Stimulated activated CD8-positive, alpha-beta memory T cell treated with anti-CD3 and anti-CD28 coated beads, Interleukin-15, amount 100 ng/mL, for 48 hours (primary cell): Measurements from ENCODE around the gene PGAP3.

ENCODE experiments used
- DNase-seq, 2 donors: peaks; one replicate each; pipeline ENCODE4 v3.0.0-alpha.2; 2020; ENCODE audit warnings: low read depth in 2 of 2

PGAP3 gene

DNA sequence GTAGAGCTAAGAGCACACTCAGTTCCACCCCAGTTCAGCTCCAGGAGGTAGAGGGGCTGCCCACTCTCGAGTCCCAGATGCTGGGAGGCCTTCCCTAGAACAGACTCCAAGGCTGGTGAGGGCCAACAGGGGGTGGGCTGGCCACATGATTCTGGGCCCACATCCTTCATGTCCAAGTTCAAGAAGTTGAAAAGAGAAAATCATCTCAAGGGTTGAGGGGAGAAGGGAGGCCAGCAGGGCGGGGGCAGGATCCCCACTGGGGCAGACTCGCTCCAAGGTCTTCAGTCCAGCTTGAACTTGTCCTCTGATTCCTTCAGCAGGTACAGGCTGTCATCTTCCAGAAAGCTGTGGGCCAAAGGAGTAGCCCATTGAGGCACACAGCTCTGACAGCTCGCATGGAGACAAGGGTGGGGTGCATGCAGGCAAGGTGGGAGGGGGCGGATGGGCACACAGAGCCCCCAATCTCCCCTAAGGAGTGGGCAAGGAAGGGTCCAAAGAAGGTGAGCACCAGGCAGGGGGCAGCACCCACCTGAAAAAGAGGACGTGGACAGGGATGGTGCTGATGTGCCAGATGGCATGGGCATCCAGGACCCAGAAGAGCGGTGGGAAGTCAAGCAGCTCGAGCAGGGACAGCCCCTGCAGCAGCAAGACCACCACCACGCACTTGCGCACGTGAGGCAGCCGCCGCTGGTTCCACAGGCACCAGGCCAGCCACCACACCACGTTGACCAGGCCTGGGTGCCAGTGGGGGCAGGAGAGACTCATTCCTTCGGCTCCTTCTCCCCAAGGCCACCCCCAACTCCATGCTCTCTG is 15.1 kb downstream of the PGAP3 start:
- DNase-seq = no peak

GRCh38 chr17:39671651-39672521 is 16.0 kb downstream of the PGAP3 start:
- DNase-seq = no peak

- DNase-seq = no peak
These were observed 17.1 kb downstream of the PGAP3 start for GRCh38 chr17:39670746-39671145.

- no peak for DNase-seq
These were observed 17.7 kb downstream of the PGAP3 start for GRCh38 chr17:39669897-39670735.

DNA sequence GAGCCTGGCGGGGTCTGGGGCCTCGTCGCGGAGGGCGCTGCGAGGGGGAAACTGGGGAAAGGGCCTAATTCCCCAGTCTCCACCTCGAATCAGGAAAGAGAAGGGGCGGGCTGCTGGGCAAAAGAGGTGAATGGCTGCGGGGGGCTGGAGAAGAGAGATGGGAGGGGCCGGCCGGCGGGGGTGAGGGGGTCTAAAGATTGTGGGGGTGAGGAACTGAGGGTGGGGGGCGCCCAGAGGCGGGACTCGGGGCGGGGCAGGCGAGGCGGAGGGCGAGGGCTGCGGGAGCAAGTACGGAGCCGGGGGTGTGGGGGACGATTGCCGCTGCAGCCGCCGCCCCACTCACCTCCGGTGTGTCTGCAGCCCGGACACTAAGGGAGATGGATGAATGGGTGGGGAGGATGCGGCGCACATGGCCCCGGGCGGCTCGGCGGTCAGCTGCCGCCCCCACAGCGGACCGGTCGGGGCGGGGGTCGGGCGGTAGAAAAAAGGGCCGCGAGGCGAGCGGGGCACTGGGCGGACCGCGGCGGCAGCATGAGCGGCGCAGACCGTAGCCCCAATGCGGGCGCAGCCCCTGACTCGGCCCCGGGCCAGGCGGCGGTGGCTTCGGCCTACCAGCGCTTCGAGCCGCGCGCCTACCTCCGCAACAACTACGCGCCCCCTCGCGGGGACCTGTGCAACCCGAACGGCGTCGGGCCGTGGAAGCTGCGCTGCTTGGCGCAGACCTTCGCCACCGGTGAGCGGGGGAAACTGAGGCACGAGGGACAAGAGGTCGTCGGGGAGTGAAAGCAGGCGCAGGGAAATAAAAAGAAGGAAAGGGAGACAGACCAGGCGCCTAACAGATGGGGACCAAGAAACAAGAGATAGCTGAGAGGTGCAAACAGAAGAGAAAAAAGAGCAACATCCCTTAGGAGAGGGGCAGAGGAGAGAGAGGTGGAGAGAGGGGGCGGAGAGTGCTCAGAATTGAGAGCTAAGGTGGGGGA is 19.6 kb downstream of the PGAP3 start, which contains the start of gene PNMT:
Gene PNMT, plus strand, starts transcription at position 509 of the 980 bp plus-strand sequence. Its CDS starts 23 bp downstream, at position 532.
- peak; percentile 49 for DNase-seq

DNA sequence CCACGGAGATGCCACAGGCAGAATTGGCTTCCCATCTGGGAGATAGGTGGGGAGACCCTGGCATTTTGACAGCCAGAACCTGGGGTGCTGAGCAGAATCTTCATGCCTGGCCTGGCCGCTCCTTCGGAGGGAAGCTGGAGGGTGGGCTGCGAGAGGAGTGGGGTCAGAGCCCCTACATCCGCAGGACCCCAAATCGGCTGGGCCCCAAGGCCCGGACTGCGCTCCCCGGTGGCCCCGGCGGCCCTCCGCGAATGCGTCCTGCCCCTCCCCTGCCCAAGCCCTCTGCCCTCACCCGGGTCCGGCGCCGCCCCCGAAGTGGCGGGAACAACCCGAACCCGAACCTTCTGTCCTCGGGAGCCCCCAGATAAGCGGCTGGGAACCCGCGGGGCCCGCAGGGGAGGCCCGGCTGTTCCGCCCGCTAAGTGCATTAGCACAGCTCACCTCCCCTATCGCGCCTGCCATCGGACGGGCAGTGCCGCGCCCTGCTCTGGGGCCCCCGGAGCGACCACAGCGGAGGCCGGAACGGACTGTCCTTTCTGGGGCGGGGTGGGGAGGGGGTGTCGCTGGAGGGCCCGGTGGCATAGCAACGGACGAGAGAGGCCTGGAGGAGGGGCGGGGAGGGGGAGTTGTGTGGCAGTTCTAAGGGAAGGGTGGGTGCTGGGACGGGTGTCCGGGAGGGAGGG is 20.5 kb downstream of the PGAP3 start:
- no peak for DNase-seq

- no peak for DNase-seq
These were observed 21.1 kb downstream of the PGAP3 start for GRCh38 chr17:39666601-39667261.

- DNase-seq = no peak
These were observed 21.6 kb downstream of the PGAP3 start for GRCh38 chr17:39666231-39666600.

DNA sequence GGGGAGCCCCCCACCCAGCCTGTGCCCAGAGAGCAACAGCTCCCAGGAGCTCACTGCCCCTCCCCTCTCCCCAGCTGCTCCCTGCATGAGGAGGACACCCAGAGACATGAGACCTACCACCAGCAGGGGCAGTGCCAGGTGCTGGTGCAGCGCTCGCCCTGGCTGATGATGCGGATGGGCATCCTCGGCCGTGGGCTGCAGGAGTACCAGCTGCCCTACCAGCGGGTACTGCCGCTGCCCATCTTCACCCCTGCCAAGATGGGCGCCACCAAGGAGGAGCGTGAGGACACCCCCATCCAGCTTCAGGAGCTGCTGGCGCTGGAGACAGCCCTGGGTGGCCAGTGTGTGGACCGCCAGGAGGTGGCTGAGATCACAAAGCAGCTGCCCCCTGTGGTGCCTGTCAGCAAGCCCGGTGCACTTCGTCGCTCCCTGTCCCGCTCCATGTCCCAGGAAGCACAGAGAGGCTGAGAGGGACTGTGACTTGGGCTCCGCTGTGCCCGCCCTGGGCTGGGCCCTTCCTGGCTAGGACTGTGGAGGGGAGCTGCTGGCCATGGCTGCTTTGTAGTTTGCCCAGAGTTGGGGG is 22.1 kb downstream of the PGAP3 start:
- no peak for DNase-seq

- DNase-seq = no peak
These were observed 23.0 kb downstream of the PGAP3 start, which contains the start of gene TCAP for GRCh38 chr17:39664581-39665561. Gene TCAP (plus strand): TSS chr17:39665349. CDS start chr17:39665360, 11 bp downstream.

DNA sequence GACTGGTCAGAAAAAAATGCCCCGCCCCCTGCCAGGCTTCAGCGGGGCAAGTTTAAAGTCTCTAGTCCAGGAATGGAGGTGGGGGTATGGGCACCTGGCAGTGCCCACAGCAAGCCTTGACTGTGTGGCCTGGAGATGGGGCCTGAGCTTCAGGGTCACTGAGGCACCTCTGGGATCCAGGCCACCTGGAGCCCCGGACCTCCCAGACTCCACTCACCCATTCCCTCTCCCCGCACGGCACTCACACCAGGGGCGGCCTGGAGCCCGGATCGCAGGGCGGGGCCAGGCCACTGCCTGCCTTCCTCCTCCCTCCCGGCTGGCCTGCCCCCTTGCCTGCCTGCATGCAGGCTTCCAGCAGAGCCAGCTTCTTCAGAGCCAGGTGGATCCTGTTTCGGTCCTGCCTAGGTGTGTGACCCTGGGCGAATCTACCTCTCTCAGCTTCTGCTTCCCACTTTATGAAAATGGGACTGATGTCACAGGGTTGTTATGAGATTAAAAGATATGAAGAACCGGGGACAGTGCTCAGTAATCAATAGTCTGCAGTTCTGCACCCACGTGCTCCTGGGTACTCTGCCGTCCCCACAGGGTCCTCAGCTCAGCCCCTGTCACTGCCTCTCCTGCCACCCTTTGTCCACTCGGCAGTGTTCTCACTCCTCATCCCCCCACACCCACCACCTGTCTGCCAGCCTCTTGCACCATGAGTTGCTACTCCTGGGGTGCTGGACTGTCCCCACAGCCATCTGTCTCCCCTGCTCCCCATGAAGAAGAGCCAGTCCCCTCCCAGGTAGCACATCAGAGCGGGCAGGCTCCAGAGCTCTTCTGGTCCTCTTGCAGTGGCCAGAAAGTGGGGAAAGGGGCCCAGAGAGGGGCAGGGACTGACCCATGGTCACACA is 23.9 kb downstream of the PGAP3 start:
- DNase-seq = no peak

- DNase-seq = no peak
These were observed 24.5 kb downstream of the PGAP3 start for GRCh38 chr17:39663340-39663687.

GRCh38 chr17:39662551-39663339 is 25.1 kb downstream of the PGAP3 start:
- DNase-seq = no peak

DNA sequence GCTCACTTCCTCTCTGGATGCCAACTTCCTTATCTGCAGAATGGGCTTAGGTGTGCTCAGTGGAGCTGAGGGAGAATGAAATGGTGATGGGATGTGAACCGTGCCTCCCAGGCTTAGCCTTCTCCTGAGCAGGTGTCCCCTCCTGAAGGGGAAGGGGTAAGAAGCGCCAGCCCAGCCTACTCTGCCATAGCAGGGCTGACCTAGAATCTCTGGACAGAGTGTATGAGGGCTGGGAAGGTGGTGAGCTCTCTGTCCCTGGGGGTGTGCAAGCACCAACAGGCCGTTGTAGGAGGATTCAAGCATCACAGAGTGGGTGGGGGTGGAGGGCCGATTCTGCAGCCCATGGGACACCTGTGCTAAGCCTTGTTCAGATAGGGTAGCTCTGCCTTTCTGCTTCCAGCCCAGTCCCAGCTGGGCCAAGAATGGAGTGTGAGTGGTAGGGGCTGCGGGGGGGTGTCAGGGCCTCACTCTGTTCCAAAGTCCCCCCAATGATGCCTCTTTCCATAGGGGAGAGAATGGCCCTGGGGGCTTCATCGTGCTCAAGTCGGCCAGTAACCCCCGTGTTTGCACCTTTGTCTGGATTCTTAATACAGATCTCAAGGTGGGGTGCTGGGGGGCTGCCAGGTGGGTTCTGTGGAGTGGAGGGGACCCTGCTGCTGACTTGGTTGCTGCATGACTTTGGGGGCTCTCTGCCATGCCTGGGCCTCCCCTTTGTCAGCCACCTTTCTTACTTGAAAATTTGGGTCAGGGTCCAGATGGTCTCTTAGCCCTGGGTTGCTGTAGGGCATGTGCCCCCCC is 25.9 kb downstream of the PGAP3 start:
- no peak for DNase-seq
